HepG2 (cell line): ENCODE measurements around the gene IQCB1. TPM values are rescaled to one million over a fixed set of nuclear protein-coding genes. Genes with fewer than 3 reads are reported as not detected.

Experiments used
- ATF1 ChIP-seq: IDR thresholded peaks from 2 replicates; pipeline ENCODE4 v1.6.1; 2016; ENCODE audit warnings: mild to moderate bottlenecking, control low read depth
- CC2D1A ChIP-seq: sonication (generic); formaldehyde crosslinking; IDR thresholded peaks from 2 replicates; pipeline ENCODE4 v1.8.1; 2023; ENCODE audit warnings: mild to moderate bottlenecking, missing genetic modification reagents
- HOXA5 ChIP-seq: sonication (generic); formaldehyde crosslinking; IDR thresholded peaks from 2 replicates; pipeline ENCODE4 v1.4.0; 2020; ENCODE audit warnings: missing genetic modification reagents
- KMT2A ChIP-seq: sonication (generic); formaldehyde crosslinking; IDR thresholded peaks from 2 replicates; pipeline ENCODE4 v1.4.0; 2020; ENCODE audit warnings: missing genetic modification reagents
- SETDB1 ChIP-seq: sonication (generic); formaldehyde crosslinking; IDR thresholded peaks from 2 replicates; pipeline ENCODE4 v1.5.1; 2020; ENCODE audit warnings: missing genetic modification reagents, mild to moderate bottlenecking, borderline replicate concordance
- SYNCRIP ChIP-seq: fragments of 200-400 bp; formaldehyde crosslinking; IDR thresholded peaks from 2 replicates; pipeline ENCODE4 v1.6.1; 2018; ENCODE audit warnings: mild to moderate bottlenecking, low read depth, low read length; ENCODE audit not compliant: insufficient read depth
- XBP1 ChIP-seq: sonication (generic); formaldehyde crosslinking; IDR thresholded peaks from 2 replicates; pipeline ENCODE4 v1.5.0; 2020; ENCODE audit warnings: missing genetic modification reagents
- ZNF367 ChIP-seq: sonication (generic); formaldehyde crosslinking; IDR thresholded peaks from 2 replicates; pipeline ENCODE4 v1.4.0; 2020; ENCODE audit warnings: missing genetic modification reagents, borderline replicate concordance
- ZNF564 ChIP-seq: sonication (generic); formaldehyde crosslinking; IDR thresholded peaks from 2 replicates; pipeline ENCODE4 v1.8.1; 2023; ENCODE audit warnings: mild to moderate bottlenecking, missing genetic modification reagents
- ZNF713 ChIP-seq: sonication (generic); formaldehyde crosslinking; IDR thresholded peaks from 2 replicates; pipeline ENCODE4 v1.4.0; 2020; ENCODE audit warnings: mild to moderate bottlenecking, missing genetic modification reagents
- polyA plus RNA-seq, 8 experiments: library from polyadenylated mRNA; depleted of rRNA in 3 of 8; stranded (reverse) in 7 of 8; unstranded in 1 of 8; fragments of >200 nt; fragmentation: Illumina TruSeq in 4 of 8; extraction: Trizol in 4 of 8; gene quantifications; 2 replicates each; pipeline versions ENCODE4 v1.2.1 to v1.2.3, GENCODE V29; 2011 to 2016; ENCODE audit warnings: low read depth in 4 of 8, missing spikeins in 1 of 8, mixed read lengths in 1 of 8; ENCODE audit not compliant: insufficient read depth in 1 of 8
- total RNA-seq, 5 experiments: library from RNA; depleted of rRNA; stranded (reverse); fragments of >200 nt; fragmentation: Illumina TruSeq; extraction: Trizol; gene quantifications; 2 replicates each; pipeline ENCODE4 v1.2.3, GENCODE V29; 2016; ENCODE audit warnings: low read depth in 1 of 5
- TF ChIP-seq, protein P1 (sequence below): sonication (generic); formaldehyde crosslinking; IDR thresholded peaks from 2 replicates; pipeline ENCODE4 v1.4.0; 2020; ENCODE audit warnings: mild to moderate bottlenecking, missing genetic modification reagents, borderline replicate concordance
- TF ChIP-seq, protein P2 (sequence below): sonication (generic); formaldehyde crosslinking; IDR thresholded peaks from 2 replicates; pipeline ENCODE4 v1.4.0; 2020; ENCODE audit warnings: missing genetic modification reagents
- TF ChIP-seq, protein P3 (sequence below): IDR thresholded peaks from 2 replicates; pipeline ENCODE4 v1.6.1; 2016; ENCODE audit warnings: control low read depth
- TF ChIP-seq, protein P4 (sequence below): sonication (generic); formaldehyde crosslinking; IDR thresholded peaks from 2 replicates; pipeline ENCODE4 v1.9.0; 2021; ENCODE audit warnings: missing genetic modification reagents, borderline replicate concordance

IQCB1 gene
- total and polyA plus RNA-seq, 2 of the 13 experiments (the other 11 are each of a cell fraction or from before 2014, with no cell fraction given) = 18.0 to 41.4 TPM

DNA sequence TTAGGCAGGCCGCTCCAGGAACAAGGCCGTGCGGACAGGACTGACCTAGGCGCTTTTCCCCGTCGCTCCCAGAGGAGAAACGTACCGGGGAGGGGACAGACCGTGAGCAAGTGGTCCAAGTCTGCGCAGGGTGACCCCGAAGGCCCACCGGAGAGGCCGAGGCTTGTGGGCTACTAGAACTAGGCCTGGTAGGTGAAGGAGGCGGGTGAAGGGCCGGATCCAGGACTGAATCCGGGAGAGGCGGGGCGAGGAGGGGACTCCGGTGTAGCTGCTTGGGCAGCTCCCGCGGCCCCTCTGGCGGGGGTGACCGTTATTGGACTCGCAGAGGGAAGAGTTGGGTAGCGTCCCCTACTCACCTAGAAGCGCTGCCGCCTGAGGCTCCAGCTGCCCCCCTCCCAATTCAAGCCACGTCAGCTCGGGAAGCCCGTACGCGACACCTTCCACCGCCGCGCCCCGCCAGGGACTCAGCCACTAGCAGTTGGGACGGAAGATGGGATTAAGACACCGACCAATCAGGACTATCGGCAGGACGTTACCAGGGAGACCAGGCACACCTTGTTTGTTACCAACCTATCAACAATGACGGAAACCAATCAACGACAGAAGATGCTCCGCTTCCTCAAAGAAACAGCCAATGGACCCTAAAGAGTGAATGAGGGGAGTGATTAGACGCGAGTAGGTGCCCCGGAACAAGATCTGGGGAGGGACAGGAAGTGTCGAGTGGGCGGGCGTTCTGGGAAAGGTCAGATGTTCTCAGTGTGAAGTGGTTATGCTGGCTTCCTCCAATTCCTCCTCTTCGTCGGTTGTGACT, 85.4 kb downstream of the IQCB1 start, which contains the start of gene GOLGB1 (continued):
- TF ChIP-seq, protein P1, sequence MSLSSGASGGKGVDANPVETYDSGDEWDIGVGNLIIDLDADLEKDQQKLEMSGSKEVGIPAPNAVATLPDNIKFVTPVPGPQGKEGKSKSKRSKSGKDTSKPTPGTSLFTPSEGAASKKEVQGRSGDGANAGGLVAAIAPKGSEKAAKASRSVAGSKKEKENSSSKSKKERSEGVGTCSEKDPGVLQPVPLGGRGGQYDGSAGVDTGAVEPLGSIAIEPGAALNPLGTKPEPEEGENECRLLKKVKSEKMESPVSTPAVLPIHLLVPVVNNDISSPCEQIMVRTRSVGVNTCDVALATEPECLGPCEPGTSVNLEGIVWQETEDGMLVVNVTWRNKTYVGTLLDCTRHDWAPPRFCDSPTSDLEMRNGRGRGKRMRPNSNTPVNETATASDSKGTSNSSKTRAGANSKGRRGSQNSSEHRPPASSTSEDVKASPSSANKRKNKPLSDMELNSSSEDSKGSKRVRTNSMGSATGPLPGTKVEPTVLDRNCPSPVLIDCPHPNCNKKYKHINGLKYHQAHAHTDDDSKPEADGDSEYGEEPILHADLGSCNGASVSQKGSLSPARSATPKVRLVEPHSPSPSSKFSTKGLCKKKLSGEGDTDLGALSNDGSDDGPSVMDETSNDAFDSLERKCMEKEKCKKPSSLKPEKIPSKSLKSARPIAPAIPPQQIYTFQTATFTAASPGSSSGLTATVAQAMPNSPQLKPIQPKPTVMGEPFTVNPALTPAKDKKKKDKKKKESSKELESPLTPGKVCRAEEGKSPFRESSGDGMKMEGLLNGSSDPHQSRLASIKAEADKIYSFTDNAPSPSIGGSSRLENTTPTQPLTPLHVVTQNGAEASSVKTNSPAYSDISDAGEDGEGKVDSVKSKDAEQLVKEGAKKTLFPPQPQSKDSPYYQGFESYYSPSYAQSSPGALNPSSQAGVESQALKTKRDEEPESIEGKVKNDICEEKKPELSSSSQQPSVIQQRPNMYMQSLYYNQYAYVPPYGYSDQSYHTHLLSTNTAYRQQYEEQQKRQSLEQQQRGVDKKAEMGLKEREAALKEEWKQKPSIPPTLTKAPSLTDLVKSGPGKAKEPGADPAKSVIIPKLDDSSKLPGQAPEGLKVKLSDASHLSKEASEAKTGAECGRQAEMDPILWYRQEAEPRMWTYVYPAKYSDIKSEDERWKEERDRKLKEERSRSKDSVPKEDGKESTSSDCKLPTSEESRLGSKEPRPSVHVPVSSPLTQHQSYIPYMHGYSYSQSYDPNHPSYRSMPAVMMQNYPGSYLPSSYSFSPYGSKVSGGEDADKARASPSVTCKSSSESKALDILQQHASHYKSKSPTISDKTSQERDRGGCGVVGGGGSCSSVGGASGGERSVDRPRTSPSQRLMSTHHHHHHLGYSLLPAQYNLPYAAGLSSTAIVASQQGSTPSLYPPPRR (CRISPR knock-in tag) = 0 out of 2 replicates have a peak, but pooled peaks have one; percentile 9
- TF ChIP-seq ZNF367 (CRISPR knock-in tag) = peak; percentile 45; the same call in 1 of the 2 replicates
- peak; percentile 59 for TF ChIP-seq KMT2A
- TF ChIP-seq SYNCRIP = no peak
- no peak for TF ChIP-seq CC2D1A (CRISPR knock-in tag)
- TF ChIP-seq HOXA5 (CRISPR knock-in tag) = peak; percentile 86
- TF ChIP-seq SETDB1 = 0 out of 2 replicates have a peak, but pooled peaks have one; percentile 71
- TF ChIP-seq, protein P2, sequence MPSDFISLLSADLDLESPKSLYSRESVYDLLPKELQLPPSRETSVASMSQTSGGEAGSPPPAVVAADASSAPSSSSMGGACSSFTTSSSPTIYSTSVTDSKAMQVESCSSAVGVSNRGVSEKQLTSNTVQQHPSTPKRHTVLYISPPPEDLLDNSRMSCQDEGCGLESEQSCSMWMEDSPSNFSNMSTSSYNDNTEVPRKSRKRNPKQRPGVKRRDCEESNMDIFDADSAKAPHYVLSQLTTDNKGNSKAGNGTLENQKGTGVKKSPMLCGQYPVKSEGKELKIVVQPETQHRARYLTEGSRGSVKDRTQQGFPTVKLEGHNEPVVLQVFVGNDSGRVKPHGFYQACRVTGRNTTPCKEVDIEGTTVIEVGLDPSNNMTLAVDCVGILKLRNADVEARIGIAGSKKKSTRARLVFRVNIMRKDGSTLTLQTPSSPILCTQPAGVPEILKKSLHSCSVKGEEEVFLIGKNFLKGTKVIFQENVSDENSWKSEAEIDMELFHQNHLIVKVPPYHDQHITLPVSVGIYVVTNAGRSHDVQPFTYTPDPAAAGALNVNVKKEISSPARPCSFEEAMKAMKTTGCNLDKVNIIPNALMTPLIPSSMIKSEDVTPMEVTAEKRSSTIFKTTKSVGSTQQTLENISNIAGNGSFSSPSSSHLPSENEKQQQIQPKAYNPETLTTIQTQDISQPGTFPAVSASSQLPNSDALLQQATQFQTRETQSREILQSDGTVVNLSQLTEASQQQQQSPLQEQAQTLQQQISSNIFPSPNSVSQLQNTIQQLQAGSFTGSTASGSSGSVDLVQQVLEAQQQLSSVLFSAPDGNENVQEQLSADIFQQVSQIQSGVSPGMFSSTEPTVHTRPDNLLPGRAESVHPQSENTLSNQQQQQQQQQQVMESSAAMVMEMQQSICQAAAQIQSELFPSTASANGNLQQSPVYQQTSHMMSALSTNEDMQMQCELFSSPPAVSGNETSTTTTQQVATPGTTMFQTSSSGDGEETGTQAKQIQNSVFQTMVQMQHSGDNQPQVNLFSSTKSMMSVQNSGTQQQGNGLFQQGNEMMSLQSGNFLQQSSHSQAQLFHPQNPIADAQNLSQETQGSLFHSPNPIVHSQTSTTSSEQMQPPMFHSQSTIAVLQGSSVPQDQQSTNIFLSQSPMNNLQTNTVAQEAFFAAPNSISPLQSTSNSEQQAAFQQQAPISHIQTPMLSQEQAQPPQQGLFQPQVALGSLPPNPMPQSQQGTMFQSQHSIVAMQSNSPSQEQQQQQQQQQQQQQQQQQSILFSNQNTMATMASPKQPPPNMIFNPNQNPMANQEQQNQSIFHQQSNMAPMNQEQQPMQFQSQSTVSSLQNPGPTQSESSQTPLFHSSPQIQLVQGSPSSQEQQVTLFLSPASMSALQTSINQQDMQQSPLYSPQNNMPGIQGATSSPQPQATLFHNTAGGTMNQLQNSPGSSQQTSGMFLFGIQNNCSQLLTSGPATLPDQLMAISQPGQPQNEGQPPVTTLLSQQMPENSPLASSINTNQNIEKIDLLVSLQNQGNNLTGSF (CRISPR knock-in tag) = peak; percentile 51; the same call in 1 of the 2 replicates
- TF ChIP-seq ZNF713 (CRISPR knock-in tag) = no peak
- TF ChIP-seq XBP1 = peak; percentile 72; the same call in 1 of the 2 replicates
- TF ChIP-seq, protein P3, sequence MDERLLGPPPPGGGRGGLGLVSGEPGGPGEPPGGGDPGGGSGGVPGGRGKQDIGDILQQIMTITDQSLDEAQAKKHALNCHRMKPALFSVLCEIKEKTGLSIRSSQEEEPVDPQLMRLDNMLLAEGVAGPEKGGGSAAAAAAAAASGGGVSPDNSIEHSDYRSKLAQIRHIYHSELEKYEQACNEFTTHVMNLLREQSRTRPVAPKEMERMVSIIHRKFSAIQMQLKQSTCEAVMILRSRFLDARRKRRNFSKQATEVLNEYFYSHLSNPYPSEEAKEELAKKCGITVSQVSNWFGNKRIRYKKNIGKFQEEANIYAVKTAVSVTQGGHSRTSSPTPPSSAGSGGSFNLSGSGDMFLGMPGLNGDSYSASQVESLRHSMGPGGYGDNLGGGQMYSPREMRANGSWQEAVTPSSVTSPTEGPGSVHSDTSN (CRISPR knock-in tag) = peak; percentile 48; the same call in 1 of the 2 replicates
- TF ChIP-seq ZNF564 (CRISPR knock-in tag) = peak; percentile 29; the same call in 1 of the 2 replicates
- TF ChIP-seq, protein P4, sequence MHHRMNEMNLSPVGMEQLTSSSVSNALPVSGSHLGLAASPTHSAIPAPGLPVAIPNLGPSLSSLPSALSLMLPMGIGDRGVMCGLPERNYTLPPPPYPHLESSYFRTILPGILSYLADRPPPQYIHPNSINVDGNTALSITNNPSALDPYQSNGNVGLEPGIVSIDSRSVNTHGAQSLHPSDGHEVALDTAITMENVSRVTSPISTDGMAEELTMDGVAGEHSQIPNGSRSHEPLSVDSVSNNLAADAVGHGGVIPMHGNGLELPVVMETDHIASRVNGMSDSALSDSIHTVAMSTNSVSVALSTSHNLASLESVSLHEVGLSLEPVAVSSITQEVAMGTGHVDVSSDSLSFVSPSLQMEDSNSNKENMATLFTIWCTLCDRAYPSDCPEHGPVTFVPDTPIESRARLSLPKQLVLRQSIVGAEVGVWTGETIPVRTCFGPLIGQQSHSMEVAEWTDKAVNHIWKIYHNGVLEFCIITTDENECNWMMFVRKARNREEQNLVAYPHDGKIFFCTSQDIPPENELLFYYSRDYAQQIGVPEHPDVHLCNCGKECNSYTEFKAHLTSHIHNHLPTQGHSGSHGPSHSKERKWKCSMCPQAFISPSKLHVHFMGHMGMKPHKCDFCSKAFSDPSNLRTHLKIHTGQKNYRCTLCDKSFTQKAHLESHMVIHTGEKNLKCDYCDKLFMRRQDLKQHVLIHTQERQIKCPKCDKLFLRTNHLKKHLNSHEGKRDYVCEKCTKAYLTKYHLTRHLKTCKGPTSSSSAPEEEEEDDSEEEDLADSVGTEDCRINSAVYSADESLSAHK = no peak
- TF ChIP-seq ATF1 (CRISPR knock-in tag) = peak; percentile 88
